Stomach (tissue), 4 donors: ENCODE data around the gene LGALS12.
"Not testable (repeated sequence)": the region's sequence is repeated elsewhere in the genome, so short reads cannot be mapped to it uniquely, and the experiment has no call there.

Experiments
- EP300 ChIP-seq: sonication (generic); formaldehyde crosslinking; IDR thresholded peaks from one replicate; pipeline ENCODE4 v1.6.1; 2017; ENCODE audit warnings: antibody characterized with exemption
- TF ChIP-seq, protein P1 (sequence below), 7 experiments: fragments of 450-650 bp in 4 of 7; fragments of 200-600 bp in 3 of 7; sonication (generic) in 3 of 7; IDR thresholded peaks; one replicate each; pipeline ENCODE4 v1.5.1; 2016 to 2019; ENCODE audit warnings: antibody characterized with exemption in 7 of 7, control low read depth in 2 of 7, mild to moderate bottlenecking in 1 of 7

DNA sequence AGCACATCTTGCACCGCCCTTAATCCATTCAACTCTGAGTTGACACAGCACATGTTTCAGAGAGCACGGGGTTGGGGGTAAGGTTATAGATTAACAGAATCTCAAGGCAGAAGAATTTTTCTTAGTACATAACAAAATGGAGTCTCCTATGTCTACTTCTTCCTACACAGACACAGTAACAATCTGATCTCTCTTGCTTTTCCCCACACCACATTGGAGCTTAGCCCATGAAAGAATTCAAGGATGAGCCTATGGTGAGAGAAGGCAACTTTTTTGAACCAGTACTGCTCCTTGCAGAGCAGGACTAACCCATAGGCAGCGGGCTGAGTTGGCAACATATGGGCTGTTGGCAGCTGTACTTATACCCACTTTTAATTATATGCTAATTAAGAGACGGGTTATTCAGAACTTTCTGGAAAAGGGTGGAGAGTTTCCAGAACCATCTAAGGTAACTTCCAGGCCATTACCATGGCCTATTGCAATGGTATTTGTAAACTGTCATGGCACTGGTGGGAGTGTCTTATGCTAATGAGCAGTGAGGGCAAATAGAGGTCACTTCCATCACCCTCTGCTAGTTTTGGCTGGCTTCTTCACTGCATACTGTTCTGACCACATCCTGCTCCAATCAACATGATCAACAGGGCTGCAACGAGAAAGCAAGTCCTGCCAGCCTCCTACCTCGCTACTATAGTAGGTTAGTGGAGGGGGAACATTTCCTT, 25.3 kb downstream of the LGALS12 start:
- TF ChIP-seq, protein P1, sequence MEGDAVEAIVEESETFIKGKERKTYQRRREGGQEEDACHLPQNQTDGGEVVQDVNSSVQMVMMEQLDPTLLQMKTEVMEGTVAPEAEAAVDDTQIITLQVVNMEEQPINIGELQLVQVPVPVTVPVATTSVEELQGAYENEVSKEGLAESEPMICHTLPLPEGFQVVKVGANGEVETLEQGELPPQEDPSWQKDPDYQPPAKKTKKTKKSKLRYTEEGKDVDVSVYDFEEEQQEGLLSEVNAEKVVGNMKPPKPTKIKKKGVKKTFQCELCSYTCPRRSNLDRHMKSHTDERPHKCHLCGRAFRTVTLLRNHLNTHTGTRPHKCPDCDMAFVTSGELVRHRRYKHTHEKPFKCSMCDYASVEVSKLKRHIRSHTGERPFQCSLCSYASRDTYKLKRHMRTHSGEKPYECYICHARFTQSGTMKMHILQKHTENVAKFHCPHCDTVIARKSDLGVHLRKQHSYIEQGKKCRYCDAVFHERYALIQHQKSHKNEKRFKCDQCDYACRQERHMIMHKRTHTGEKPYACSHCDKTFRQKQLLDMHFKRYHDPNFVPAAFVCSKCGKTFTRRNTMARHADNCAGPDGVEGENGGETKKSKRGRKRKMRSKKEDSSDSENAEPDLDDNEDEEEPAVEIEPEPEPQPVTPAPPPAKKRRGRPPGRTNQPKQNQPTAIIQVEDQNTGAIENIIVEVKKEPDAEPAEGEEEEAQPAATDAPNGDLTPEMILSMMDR (IDR thresholded peaks at IDR 0.05), result not testable (repeated sequence)
- TF ChIP-seq EP300, result not testable (repeated sequence)
